Adrenal gland (tissue), 12 donors: ENCODE results near the gene PRRG3. TPM values are rescaled to one million over a fixed set of nuclear protein-coding genes. Genes with fewer than 3 reads are reported as not detected.

Source experiments
- DNase-seq, 7 donors: peaks; one replicate each; pipeline ENCODE4 v3.0.0-alpha.2; 2019 to 2020
- H3K27ac ChIP-seq, 5 donors: fragments of 200-600 bp; sonication (generic) in 4 of 5; 1 replicate in 3 of 5; 2 replicates in 2 of 5; pipeline versions ENCODE4 v1.5.1 to v1.8.0; 2016 to 2020; ENCODE audit warnings: mild to moderate bottlenecking in 1 of 5
- H3K27me3 ChIP-seq: fragments of 200-600 bp; 2 replicates; pipeline ENCODE4 v1.8.0; 2021
- H3K36me3 ChIP-seq, 2 donors: fragments of 200-600 bp; replicated peaks in 1 of 2; 1 replicate in 1 of 2; 2 replicates in 1 of 2; pipeline versions ENCODE4 v1.5.1 to v1.8.0; 2018 to 2022
- H3K4me1 ChIP-seq, 2 donors: fragments of 200-600 bp; replicated peaks in 1 of 2; 1 replicate in 1 of 2; 2 replicates in 1 of 2; pipeline versions ENCODE4 v1.5.1 to v1.8.0; 2018 to 2021
- H3K4me3 ChIP-seq, 4 donors: fragments of 200-600 bp; sonication (generic) in 3 of 4; one replicate each; pipeline ENCODE4 v1.5.1; 2016 to 2018
- H3K9me3 ChIP-seq, 3 donors: fragments of 200-600 bp; sonication (generic) in 1 of 3; replicated peaks in 1 of 3; 1 replicate in 2 of 3; 2 replicates in 1 of 3; pipeline versions ENCODE4 v1.5.1 to v1.8.0; 2016 to 2021
- POLR2A ChIP-seq, 2 donors: fragments of 450-650 bp; IDR thresholded peaks; one replicate each; pipeline ENCODE4 v1.6.1; 2017; ENCODE audit warnings: antibody characterized with exemption in 2 of 2, mild to moderate bottlenecking in 2 of 2, moderate library complexity in 1 of 2
- WGBS, 4 donors: extraction: QIAGEN DNeasy Blood & Tissue Kit in 2 of 4; methylation state at CpG; one replicate each; pipeline versions ENCODE4 v1.1.5 to v1.1.7; 2013 to 2017; 5-methylcytosine and 5-hydroxymethylcytosine counted together
- intact Hi-C, 2 donors: fragments of 100-400 bp; cut with DNase I; formaldehyde crosslinking; loops; one replicate each; pipeline versions ENCODE4 v1.14.1 to v1.15.0; 2022 to 2023
- polyA plus RNA-seq, 3 donors: library from polyadenylated mRNA; stranded (reverse); fragments of 200-250 nt in 2 of 3; fragments of 350-450 nt in 1 of 3; fragmentation: Illumina TruSeq in 1 of 3; extraction: RNeasy Lipid Tissue Mini Kit (QIAGEN cat#74804) in 1 of 3; gene quantifications; one replicate each; pipeline ENCODE4 v1.2.3, GENCODE V29; 2013 to 2014
- total RNA-seq, 9 donors: library from RNA; depleted of rRNA in 4 of 9; stranded (reverse); fragments of >200 nt in 4 of 9; fragments of 120-200 nt in 1 of 9; fragmentation: NEBNext Ultra II Directional in 1 of 9; extraction: Animal tissue kit (Norgen Biotek cat#: 25700) in 1 of 9; gene quantifications; one replicate each; pipeline versions ENCODE4 v1.1.0 to v1.2.4, GENCODE V29; 2013 to 2023
- TF ChIP-seq, protein P1 (sequence below), 6 experiments: fragments of 450-650 bp in 4 of 6; fragments of 200-600 bp in 2 of 6; sonication (generic) in 1 of 6; IDR thresholded peaks; 1 replicate in 5 of 6; 2 replicates in 1 of 6; pipeline versions ENCODE4 v1.5.1 to v1.8.0; 2016 to 2021; ENCODE audit warnings: antibody characterized with exemption in 6 of 6, mild to moderate bottlenecking in 2 of 6, moderate library complexity in 1 of 6
- donor health status: healthy with polysubstance abuse.
- donor health status: Bipolar disorder and iron deficiency.
- donor health status: DM: yes; HTN: yes; CAD: no.
- donor health status: DM: no; HTN: no; CAD: no.
- donor health status: DM: no; HTN: no; CAD: no.
- donor health status: DM: yes; HTN: yes; CAD: no.

Gene PRRG3
- total and polyA plus RNA-seq, 12 donors, result under 0.01 to 8.7 (median 0.26) TPM; not detected in 1

DNA sequence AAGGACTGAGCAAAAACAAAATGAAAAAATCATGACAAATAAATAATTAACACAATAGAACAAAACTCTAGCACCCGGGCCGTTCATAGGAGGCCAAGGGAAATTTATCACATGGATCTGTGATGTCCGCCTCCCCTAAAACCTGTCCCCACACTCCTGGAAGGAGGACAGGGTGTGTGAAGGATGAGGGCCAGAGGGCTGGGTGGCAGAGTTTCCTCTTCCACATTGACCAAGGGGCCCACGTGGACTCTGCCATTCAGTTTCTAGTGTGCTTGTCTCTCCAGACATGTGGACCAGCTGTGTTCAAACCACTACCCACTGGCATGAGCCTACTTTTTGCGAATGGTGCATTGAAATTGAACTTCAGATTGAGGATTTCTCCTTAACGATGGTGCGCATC lies 6.3 kb downstream of the PRRG3 start:
- WGBS, 4 donors, result 80 to 87% (median 84%) methylated on average over 7 of the region's 7 CpGs
- Histone ChIP-seq H3K36me3 (no peaks in the 10 kb centered on the region), H3K4me3 (no peak overlapping the region), H3K4me1 (no peaks in the 10 kb centered on the region), H3K9me3 (no peaks in the 10 kb centered on the region), H3K27ac (no peak overlapping the region), H3K27me3 (no peaks in the 10 kb centered on the region)
- intact Hi-C loops, result no loop called here
- TF ChIP-seq, protein P1, sequence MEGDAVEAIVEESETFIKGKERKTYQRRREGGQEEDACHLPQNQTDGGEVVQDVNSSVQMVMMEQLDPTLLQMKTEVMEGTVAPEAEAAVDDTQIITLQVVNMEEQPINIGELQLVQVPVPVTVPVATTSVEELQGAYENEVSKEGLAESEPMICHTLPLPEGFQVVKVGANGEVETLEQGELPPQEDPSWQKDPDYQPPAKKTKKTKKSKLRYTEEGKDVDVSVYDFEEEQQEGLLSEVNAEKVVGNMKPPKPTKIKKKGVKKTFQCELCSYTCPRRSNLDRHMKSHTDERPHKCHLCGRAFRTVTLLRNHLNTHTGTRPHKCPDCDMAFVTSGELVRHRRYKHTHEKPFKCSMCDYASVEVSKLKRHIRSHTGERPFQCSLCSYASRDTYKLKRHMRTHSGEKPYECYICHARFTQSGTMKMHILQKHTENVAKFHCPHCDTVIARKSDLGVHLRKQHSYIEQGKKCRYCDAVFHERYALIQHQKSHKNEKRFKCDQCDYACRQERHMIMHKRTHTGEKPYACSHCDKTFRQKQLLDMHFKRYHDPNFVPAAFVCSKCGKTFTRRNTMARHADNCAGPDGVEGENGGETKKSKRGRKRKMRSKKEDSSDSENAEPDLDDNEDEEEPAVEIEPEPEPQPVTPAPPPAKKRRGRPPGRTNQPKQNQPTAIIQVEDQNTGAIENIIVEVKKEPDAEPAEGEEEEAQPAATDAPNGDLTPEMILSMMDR (IDR thresholded peaks at IDR 0.05), result no peak
- no peak for TF ChIP-seq POLR2A (IDR thresholded peaks at IDR 0.05)
- no peak for DNase-seq

DNA sequence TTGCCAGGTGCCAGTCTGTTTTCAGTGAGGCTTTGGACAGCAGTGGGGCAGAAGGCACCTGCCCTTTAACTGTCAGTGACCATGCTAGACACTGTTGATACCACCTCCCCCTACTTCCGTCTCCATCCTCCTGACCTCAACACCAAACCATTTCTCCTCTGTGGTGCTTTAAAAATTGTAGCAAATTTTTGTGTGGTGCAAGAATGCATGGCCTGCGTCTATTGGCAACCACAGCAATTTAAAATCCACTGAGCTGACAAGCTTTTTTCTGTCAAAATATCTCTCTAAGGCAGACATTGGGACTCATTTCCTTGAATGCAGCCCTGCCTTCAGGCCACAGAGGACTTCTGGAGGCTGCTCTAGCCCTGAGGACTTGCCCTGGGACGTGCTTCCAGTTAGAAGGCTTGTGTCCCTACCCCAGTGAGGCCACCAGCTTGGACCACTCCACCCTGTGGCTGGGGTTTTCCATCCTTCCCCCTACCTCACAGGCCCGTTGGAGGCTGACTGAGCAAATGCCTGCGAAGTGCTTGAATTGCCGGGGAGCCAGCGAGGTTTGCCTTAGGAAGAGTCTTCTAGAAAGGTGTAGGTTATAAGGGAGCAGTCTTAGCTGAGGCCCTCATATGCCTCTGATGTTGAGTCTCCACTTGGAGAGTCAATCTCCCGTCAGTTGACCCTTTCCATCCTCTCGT lies 6.9 kb downstream of the PRRG3 start:
- no peaks in the 10 kb centered on the region for H3K36me3 ChIP-seq
- no peaks in the 10 kb centered on the region for H3K9me3 ChIP-seq
- intact Hi-C loops, result no loop called here
- H3K4me1 ChIP-seq, result no peaks in the 10 kb centered on the region
- TF ChIP-seq, protein P1 (IDR thresholded peaks at IDR 0.05), result no peak
- no peak for TF ChIP-seq POLR2A (IDR thresholded peaks at IDR 0.05)
- 83 to 94% (median 86%) methylated on average over 5 to 9 of the region's 9 CpGs for WGBS, 4 donors
- no peak overlapping the region for H3K27ac ChIP-seq
- no peak overlapping the region for H3K4me3 ChIP-seq
- DNase-seq, result no peak
- H3K27me3 ChIP-seq, result no peaks in the 10 kb centered on the region

DNA sequence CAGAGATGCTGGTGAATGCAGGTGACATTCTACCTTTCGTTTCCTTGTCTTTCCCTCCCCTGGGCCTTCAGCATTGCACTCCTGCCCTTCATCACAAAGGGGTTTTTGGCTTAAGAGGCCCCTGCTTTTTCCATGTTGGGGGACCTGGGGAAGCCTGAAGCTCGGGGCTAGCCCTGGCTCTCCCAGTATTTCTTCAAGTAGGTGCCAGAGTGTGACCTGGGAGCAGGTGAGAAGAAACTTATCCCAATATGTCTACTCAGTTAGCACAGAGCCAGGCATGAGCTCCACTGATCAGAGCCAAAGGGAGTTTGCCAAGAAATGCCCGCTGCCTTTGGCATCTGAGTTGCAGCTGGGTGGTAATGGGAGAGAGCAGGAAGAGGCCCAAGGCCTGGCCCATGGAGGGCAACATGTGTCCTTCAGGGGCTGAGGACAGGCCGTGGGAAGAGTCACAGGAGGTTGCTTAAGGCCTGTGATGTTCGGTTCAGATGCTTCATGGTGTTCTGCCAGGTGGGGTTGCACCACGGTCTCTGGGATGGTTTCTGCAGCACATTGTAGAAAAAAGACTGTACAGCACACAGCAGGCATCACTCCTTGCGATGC lies 7.6 kb downstream of the PRRG3 start:
- no peaks in the 10 kb centered on the region for H3K9me3 ChIP-seq
- H3K4me3 ChIP-seq, result no peak overlapping the region
- intact Hi-C loops, result no loop called here
- WGBS, 4 donors, result 62 to 82% (median 68%) methylated on average over 4 to 7 of the region's 7 CpGs
- H3K27ac ChIP-seq, result no peak overlapping the region
- no peaks in the 10 kb centered on the region for H3K36me3 ChIP-seq
- no peak for TF ChIP-seq POLR2A (IDR thresholded peaks at IDR 0.05)
- TF ChIP-seq, protein P1 (IDR thresholded peaks at IDR 0.05), result no peak
- no peak for DNase-seq
- no peaks in the 10 kb centered on the region for H3K27me3 ChIP-seq
- H3K4me1 ChIP-seq, result no peaks in the 10 kb centered on the region

DNA sequence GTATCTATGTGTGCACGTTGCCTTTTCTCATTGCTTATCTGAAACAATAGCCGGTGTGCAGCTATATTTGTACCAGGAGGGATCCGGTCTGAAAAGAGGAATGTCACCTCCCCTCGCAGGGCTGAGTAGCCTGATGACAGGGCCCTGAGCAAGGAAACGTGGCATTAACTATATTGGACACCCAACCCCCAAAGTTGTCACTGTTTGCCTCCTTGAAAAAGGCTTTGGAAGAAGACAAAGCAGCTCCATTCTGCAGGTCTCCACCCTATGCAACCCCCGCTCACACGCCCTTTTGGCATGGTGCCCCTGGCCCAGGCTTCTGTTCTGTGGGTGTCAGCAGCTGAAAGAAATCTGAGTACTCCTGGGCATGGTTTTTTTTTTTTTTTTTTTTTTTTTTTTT lies 8.2 kb downstream of the PRRG3 start:
- H3K27ac ChIP-seq, result no peak overlapping the region
- WGBS, 4 donors, result 53 to 56% (median 56%) methylated on average over 7 of the region's 7 CpGs; no CpG with 5 or more reads in 1 of the 4 donors
- no peaks in the 10 kb centered on the region for H3K36me3 ChIP-seq
- no peaks in the 10 kb centered on the region for H3K4me1 ChIP-seq
- H3K27me3 ChIP-seq, result no peaks in the 10 kb centered on the region
- TF ChIP-seq, protein P1 (IDR thresholded peaks at IDR 0.05), result no peak
- no peak for TF ChIP-seq POLR2A (IDR thresholded peaks at IDR 0.05)
- intact Hi-C loops, result no loop called here
- DNase-seq, result peak in 1 of 7 donors; percentile 3
- H3K4me3 ChIP-seq, result no peak overlapping the region
- no peaks in the 10 kb centered on the region for H3K9me3 ChIP-seq
